Neural progenitor cell (in vitro differentiated cells): ENCODE data around the gene AIPL1. TPM values are rescaled to one million over a fixed set of nuclear protein-coding genes. Genes with fewer than 3 reads are reported as not detected.

Experiments
- DNase-seq: peaks from one replicate; pipeline ENCODE4 v3.0.0-alpha.2; 2016; ENCODE audit warnings: low spot score
- H2AFZ ChIP-seq: fragments of 200-600 bp; sonication (generic); replicated peaks from 2 replicates; pipeline ENCODE4 v1.6.1; 2016; ENCODE audit warnings: antibody characterized with exemption
- H3F3A ChIP-seq: fragments of 200-600 bp; sonication (generic); 2 replicates; pipeline ENCODE4 v1.6.1; 2016; ENCODE audit warnings: antibody characterized with exemption, low read depth
- H3K27ac ChIP-seq: fragments of 200-600 bp; sonication (generic); 2 replicates; pipeline ENCODE4 v1.5.1; 2016; ENCODE audit warnings: mild to moderate bottlenecking
- H3K27me3 ChIP-seq: fragments of 200-600 bp; sonication (generic); 2 replicates; pipeline ENCODE4 v1.6.1; 2016; ENCODE audit warnings: mild to moderate bottlenecking, moderate library complexity
- H3K36me3 ChIP-seq: fragments of 200-600 bp; sonication (generic); 2 replicates; pipeline ENCODE4 v1.5.1; 2016
- H3K4me1 ChIP-seq: fragments of 200-600 bp; sonication (generic); 2 replicates; pipeline ENCODE4 v1.6.1; 2016; ENCODE audit warnings: mixed run types
- H3K4me2 ChIP-seq: fragments of 200-600 bp; sonication (generic); 2 replicates; pipeline ENCODE4 v1.6.1; 2016
- H3K4me3 ChIP-seq: fragments of 200-600 bp; sonication (generic); 2 replicates; pipeline ENCODE4 v1.5.1; 2016
- H3K79me2 ChIP-seq: fragments of 200-600 bp; sonication (generic); 2 replicates; pipeline ENCODE4 v1.6.1; 2016; ENCODE audit warnings: low read depth
- H3K9ac ChIP-seq: fragments of 200-600 bp; sonication (generic); 2 replicates; pipeline ENCODE4 v1.6.1; 2016
- H3K9me3 ChIP-seq: fragments of 200-600 bp; sonication (generic); 2 replicates; pipeline ENCODE4 v1.5.1; 2016; ENCODE audit warnings: low read depth
- H4K20me1 ChIP-seq: fragments of 200-600 bp; sonication (generic); 2 replicates; pipeline ENCODE4 v1.6.1; 2016; ENCODE audit warnings: low read depth
- H3K27ac Mint-ChIP-seq: 3 replicates; pipeline ENCODE4 v1.8.0; 2021; ENCODE audit warnings: mixed read lengths
- H3K27me3 Mint-ChIP-seq: 2 replicates; pipeline ENCODE4 v1.8.0; 2022; ENCODE audit warnings: low read depth, mild to moderate bottlenecking, inconsistent platforms, moderate library complexity, mixed read lengths; ENCODE audit not compliant: insufficient read depth
- H3K36me3 Mint-ChIP-seq: 3 replicates; pipeline ENCODE4 v1.8.0; 2021; ENCODE audit warnings: mixed read lengths
- H3K4me1 Mint-ChIP-seq: 3 replicates; pipeline ENCODE4 v1.8.0; 2021; ENCODE audit warnings: mixed read lengths
- H3K4me3 Mint-ChIP-seq: 3 replicates; pipeline ENCODE4 v1.8.0; 2021; ENCODE audit warnings: mild to moderate bottlenecking, moderate library complexity, mixed read lengths
- H3K9me3 Mint-ChIP-seq: 3 replicates; pipeline ENCODE4 v1.8.0; 2020; ENCODE audit warnings: mixed read lengths
- EZH2 ChIP-seq: fragments of 200-600 bp; sonication (generic); IDR thresholded peaks from 2 replicates; pipeline ENCODE4 v1.6.1; 2017; ENCODE audit warnings: antibody characterized with exemption, mild to moderate bottlenecking, moderate library complexity
- EZH2phosphoT487 ChIP-seq: fragments of 200-600 bp; sonication (generic); IDR thresholded peaks from 2 replicates; pipeline ENCODE4 v1.6.1; 2017; ENCODE audit warnings: antibody characterized with exemption
- total RNA-seq: library from RNA; depleted of rRNA; stranded (reverse); fragments of >200 nt; gene quantifications from 2 replicates; pipeline ENCODE4 v1.2.3, GENCODE V29; 2015; ENCODE audit warnings: low replicate concordance
- TF ChIP-seq, protein P1 (sequence below): fragments of 200-600 bp; sonication (generic); IDR thresholded peaks from 2 replicates; pipeline ENCODE4 v1.5.1; 2017; ENCODE audit warnings: antibody characterized with exemption, mild to moderate bottlenecking

The AIPL1 gene
- total RNA-seq, 1 donor from 2014 or later: 0.37 TPM

DNA sequence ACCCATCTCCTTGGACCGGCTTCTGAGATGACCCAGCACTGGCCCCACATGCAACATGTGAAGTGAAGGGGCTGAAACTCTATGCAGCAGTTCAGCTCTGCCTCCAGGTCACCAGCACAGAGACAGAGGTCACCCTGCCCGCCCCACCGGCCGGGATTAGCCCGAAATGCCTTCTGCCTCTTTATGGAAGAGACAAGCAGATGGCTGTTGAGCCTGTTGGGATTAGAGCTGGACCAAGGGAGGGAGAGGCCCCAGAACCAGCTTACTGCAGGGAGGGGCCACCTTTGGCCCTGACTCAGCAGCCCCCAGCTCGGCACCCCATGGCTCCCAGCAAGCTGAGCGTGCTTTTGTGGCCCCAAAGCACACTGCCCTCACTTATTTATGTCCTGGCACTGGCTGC, 5.7 kb downstream of the AIPL1 start:
- Mint-ChIP-seq H3K36me3 (peaks cover 6% of the 10 kb centered on the region), H3K4me1 (peaks cover 24% of the 10 kb centered on the region), H3K4me3 (no peak overlapping the region), H3K27me3 (peaks cover 22% of the 10 kb centered on the region), H3K27ac (no peak overlapping the region), H3K9me3 (peaks cover 14% of the 10 kb centered on the region)
- TF ChIP-seq EZH2 (no peak), EZH2phosphoT487 (no peak)
- TF ChIP-seq, protein P1, sequence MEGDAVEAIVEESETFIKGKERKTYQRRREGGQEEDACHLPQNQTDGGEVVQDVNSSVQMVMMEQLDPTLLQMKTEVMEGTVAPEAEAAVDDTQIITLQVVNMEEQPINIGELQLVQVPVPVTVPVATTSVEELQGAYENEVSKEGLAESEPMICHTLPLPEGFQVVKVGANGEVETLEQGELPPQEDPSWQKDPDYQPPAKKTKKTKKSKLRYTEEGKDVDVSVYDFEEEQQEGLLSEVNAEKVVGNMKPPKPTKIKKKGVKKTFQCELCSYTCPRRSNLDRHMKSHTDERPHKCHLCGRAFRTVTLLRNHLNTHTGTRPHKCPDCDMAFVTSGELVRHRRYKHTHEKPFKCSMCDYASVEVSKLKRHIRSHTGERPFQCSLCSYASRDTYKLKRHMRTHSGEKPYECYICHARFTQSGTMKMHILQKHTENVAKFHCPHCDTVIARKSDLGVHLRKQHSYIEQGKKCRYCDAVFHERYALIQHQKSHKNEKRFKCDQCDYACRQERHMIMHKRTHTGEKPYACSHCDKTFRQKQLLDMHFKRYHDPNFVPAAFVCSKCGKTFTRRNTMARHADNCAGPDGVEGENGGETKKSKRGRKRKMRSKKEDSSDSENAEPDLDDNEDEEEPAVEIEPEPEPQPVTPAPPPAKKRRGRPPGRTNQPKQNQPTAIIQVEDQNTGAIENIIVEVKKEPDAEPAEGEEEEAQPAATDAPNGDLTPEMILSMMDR: no peak
- H3F3A ChIP-seq: peaks cover 8% of the 10 kb centered on the region
- no peak overlapping the region for H2AFZ ChIP-seq
- no peak overlapping the region for H3K27ac ChIP-seq
- peak; percentile 86 for DNase-seq
- peaks cover 15% of the 10 kb centered on the region for H3K4me1 ChIP-seq
- H3K36me3 ChIP-seq: no peaks in the 10 kb centered on the region
- H3K4me2 ChIP-seq: peak overlapping the region; percentile 67
- no peaks in the 10 kb centered on the region for H4K20me1 ChIP-seq
- no peak overlapping the region for H3K4me3 ChIP-seq
- H3K79me2 ChIP-seq: no peaks in the 10 kb centered on the region
- H3K9me3 ChIP-seq: peaks cover 12% of the 10 kb centered on the region
- H3K9ac ChIP-seq: no peak overlapping the region
- H3K27me3 ChIP-seq: no peaks in the 10 kb centered on the region

DNA sequence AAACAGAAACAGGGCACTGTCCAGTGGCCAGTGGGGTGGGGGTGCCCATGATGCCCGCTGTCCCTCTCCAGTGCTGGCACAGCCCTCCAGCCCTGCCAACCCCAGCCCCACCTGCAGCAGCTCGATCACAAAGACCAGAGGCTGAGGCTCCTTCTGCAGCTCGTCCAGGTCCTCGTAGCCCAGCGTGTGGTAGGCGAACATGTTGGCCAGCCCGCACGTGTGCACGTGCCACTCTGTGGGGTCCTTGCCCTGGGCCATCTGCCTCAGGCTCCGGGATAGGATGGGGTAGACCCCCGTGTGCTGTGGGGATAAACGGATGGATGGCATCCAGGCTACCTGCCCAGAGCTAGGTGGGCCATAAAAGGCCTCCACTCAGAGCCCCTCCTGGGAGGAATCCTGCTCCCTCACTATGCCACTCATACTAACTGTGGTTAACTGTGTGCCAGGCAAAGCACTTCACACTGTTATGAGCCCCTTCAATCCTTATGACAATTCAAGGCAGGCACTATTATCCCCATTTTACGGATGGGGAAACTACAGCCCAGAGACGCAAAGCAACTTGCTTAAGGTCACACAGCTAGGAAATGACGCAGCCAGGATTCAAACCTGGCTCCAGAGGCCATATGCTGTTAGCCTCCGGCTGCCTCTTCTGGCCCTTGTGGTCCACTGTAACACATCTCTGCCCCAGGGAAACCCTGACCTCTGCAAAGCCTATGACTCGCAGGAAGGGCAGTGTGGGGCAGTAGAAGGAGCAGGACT, 6.5 kb downstream of the AIPL1 start:
- no peaks in the 10 kb centered on the region for H3K27me3 ChIP-seq
- peaks cover 15% of the 10 kb centered on the region for H3K4me1 ChIP-seq
- H3K27ac ChIP-seq: no peak overlapping the region
- peak overlapping the region; percentile 67 for H3K4me2 ChIP-seq
- Mint-ChIP-seq H3K4me1 (peaks cover 25% of the 10 kb centered on the region), H3K9me3 (peaks cover 14% of the 10 kb centered on the region), H3K27ac (no peak overlapping the region), H3K27me3 (peaks cover 22% of the 10 kb centered on the region), H3K36me3 (peaks cover 6% of the 10 kb centered on the region), H3K4me3 (peak overlapping the region; percentile 30)
- H3K79me2 ChIP-seq: no peaks in the 10 kb centered on the region
- no peak overlapping the region for H3K4me3 ChIP-seq
- no peaks in the 10 kb centered on the region for H3K36me3 ChIP-seq
- H2AFZ ChIP-seq: no peak overlapping the region
- no peaks in the 10 kb centered on the region for H4K20me1 ChIP-seq
- H3K9ac ChIP-seq: no peak overlapping the region
- TF ChIP-seq EZH2phosphoT487: no peak
- TF ChIP-seq EZH2: no peak
- TF ChIP-seq, protein P1: no peak
- DNase-seq: no peak
- peaks cover 12% of the 10 kb centered on the region for H3K9me3 ChIP-seq
- H3F3A ChIP-seq: peaks cover 8% of the 10 kb centered on the region

DNA sequence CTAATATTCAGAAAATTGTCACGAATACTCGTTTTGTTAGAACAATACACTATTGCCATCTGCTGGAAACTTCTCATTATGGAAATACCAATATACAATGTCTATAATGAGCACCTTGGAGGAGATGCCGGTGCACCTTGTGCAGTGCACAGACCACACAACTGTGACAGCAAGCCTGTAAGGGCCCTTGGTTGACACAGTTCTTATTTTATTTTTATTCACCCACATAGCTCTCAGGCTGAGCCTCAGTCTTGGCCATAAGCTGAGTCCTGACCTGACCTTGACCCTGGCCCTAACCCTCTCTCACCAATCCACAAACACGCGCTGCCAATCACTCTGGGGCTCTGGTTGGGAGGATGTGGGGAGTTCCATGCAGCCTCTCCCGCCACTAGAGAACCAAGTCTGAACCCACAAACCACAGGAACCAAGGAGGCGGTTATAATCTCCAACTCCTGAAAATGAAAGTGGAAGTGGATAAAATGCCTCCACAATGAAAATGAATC, 7.6 kb downstream of the AIPL1 start:
- peaks cover 30% of the 10 kb centered on the region for H3K4me1 Mint-ChIP-seq
- H3F3A ChIP-seq: peaks cover 8% of the 10 kb centered on the region
- peaks cover 14% of the 10 kb centered on the region for H3K9me3 Mint-ChIP-seq
- H3K27me3 ChIP-seq: no peaks in the 10 kb centered on the region
- H4K20me1 ChIP-seq: no peaks in the 10 kb centered on the region
- peaks cover 12% of the 10 kb centered on the region for H3K9me3 ChIP-seq
- H3K27ac ChIP-seq: no peak overlapping the region
- H3K79me2 ChIP-seq: no peaks in the 10 kb centered on the region
- H3K4me3 ChIP-seq: no peak overlapping the region
- H3K36me3 ChIP-seq: no peaks in the 10 kb centered on the region
- H3K27me3 Mint-ChIP-seq: peaks cover 22% of the 10 kb centered on the region
- TF ChIP-seq EZH2phosphoT487 (no peak), EZH2 (no peak)
- TF ChIP-seq, protein P1: no peak
- no peak for DNase-seq
- H3K4me3 Mint-ChIP-seq: no peak overlapping the region
- no peak overlapping the region for H3K4me2 ChIP-seq
- H3K36me3 Mint-ChIP-seq: peaks cover 6% of the 10 kb centered on the region
- no peak overlapping the region for H2AFZ ChIP-seq
- H3K9ac ChIP-seq: no peak overlapping the region
- H3K27ac Mint-ChIP-seq: peak overlapping the region; percentile 57
- peaks cover 15% of the 10 kb centered on the region for H3K4me1 ChIP-seq
